HUDEP-2 (cell line): Measurements from ENCODE around the gene CTNNA3.
"Not testable (repeated sequence)": the region's sequence is repeated elsewhere in the genome, so short reads cannot be mapped to it uniquely, and the experiment has no call there.

Experiments
- DNase-seq, 76 experiments: peaks; one replicate each; lab custom pipeline; 2025; ENCODE audit not compliant: unreplicated experiment in 76 of 76; lab: John Stamatoyannopoulos, UW

The CTNNA3 gene

GRCh38 chr10:67696029-67696428 lies at the start of gene CTNNA3:
CTNNA3 (minus strand) TSS chr10:67696195.
- DNase-seq, result no peak

GRCh38 chr10:67735430-67735829 lies 39.4 kb upstream of the CTNNA3 start:
- no peak for DNase-seq

- DNase-seq, result no peak
Observed at GRCh38 chr10:67733511-67733910, 37.5 kb upstream of the CTNNA3 start.

- DNase-seq, result no peak
Observed at GRCh38 chr10:67725567-67725966, 29.6 kb upstream of the CTNNA3 start.

GRCh38 chr10:67723601-67724000 lies 27.6 kb upstream of the CTNNA3 start:
- no peak for DNase-seq

- DNase-seq, result no peak
Observed at GRCh38 chr10:67722113-67722512, 26.1 kb upstream of the CTNNA3 start.

- DNase-seq, result not testable (repeated sequence)
Observed at GRCh38 chr10:67716455-67716854, 20.5 kb upstream of the CTNNA3 start.

GRCh38 chr10:67705921-67706320 lies 9.9 kb upstream of the CTNNA3 start:
- no peak for DNase-seq

GRCh38 chr10:67699613-67700270 lies 3.7 kb upstream of the CTNNA3 start:
- not testable (repeated sequence) for DNase-seq

- DNase-seq, result no peak
Observed at GRCh38 chr10:67698164-67698563, 2.2 kb upstream of the CTNNA3 start.

- peak in 15 of 76 experiments; percentile 2 to 44 (median 14) for DNase-seq
Observed at GRCh38 chr10:67697724-67698131, 1.7 kb upstream of the CTNNA3 start.

- DNase-seq, result no peak
Observed at GRCh38 chr10:67696679-67697078, 684 bp upstream of the CTNNA3 start.

- no peak for DNase-seq
Observed at GRCh38 chr10:67695555-67695954, 440 bp downstream of the CTNNA3 start.

GRCh38 chr10:67691861-67692260 lies 4.1 kb downstream of the CTNNA3 start:
- DNase-seq, result not testable (repeated sequence)

GRCh38 chr10:67690540-67690939 lies 5.5 kb downstream of the CTNNA3 start:
- not testable (repeated sequence) for DNase-seq

GRCh38 chr10:67684140-67684539 lies 11.9 kb downstream of the CTNNA3 start:
- DNase-seq, result not testable (repeated sequence)

GRCh38 chr10:67678335-67678974 lies 17.5 kb downstream of the CTNNA3 start:
- no peak for DNase-seq

- no peak for DNase-seq
Observed at GRCh38 chr10:67676208-67676825, 19.7 kb downstream of the CTNNA3 start.

- no peak for DNase-seq
Observed at GRCh38 chr10:67670401-67670800, 25.6 kb downstream of the CTNNA3 start.

- no peak for DNase-seq
Observed at GRCh38 chr10:67669978-67670377, 26.0 kb downstream of the CTNNA3 start.

GRCh38 chr10:67668448-67668847 lies 27.5 kb downstream of the CTNNA3 start:
- DNase-seq, result no peak

GRCh38 chr10:67667035-67667425 lies 29.0 kb downstream of the CTNNA3 start:
- no peak for DNase-seq
